GM18861 (cell line): Measurements from ENCODE around the gene PRKCD.
"Not testable (repeated sequence)": the region's sequence is repeated elsewhere in the genome, so short reads cannot be mapped to it uniquely, and the experiment has no call there.

Source experiments
- ATAC-seq: cut with Tn5 transposase; IDR thresholded peaks from one replicate; pipeline ENCODE4 v1.9.1; 2021; ENCODE audit not compliant: unreplicated experiment

PRKCD gene

DNA sequence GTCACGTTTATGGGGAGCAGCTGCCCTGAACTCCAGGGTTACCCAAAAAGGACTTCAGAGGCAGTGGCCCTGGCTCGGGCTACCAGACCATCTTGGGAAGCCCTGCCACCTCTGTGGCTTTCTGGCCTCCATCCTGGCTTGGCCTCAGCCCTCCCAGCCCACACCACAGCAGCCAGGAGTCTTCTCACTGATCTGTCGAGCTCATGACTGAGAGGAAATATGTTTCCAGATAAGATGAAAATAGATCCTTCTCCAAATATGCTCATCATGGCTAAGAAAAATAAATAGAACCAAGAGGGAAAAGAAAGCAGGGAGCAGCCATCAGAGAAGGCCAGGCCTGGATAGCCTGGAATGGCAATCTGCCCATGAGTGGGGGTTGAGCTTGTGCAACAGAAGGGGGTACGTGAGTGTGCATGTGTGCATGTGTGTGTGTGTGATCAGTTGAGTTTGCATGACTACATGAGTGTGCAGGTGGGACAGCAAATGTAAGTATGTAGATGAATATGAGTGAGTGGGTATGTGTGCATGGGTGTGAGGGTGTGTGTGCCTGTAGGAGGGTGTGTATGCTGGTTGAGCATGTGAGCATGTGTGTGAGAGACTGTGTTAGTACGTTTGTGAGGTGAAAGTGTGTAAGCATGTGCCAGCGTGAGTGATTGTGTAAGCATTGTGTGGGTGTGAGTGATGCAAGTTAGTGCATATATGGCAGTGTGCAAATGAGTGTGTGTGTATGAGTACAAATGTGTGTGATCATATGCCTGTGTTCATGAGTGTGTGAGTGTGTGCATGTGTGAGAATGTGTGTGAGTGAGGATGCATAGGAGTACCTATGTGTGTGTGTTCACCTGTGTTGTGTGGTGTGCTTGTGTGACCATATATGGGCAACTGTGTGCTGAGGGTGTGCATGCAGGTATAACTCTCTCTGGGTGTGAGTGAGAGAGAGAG lies 20.8 kb upstream of the PRKCD start:
- ATAC-seq = no peak

DNA sequence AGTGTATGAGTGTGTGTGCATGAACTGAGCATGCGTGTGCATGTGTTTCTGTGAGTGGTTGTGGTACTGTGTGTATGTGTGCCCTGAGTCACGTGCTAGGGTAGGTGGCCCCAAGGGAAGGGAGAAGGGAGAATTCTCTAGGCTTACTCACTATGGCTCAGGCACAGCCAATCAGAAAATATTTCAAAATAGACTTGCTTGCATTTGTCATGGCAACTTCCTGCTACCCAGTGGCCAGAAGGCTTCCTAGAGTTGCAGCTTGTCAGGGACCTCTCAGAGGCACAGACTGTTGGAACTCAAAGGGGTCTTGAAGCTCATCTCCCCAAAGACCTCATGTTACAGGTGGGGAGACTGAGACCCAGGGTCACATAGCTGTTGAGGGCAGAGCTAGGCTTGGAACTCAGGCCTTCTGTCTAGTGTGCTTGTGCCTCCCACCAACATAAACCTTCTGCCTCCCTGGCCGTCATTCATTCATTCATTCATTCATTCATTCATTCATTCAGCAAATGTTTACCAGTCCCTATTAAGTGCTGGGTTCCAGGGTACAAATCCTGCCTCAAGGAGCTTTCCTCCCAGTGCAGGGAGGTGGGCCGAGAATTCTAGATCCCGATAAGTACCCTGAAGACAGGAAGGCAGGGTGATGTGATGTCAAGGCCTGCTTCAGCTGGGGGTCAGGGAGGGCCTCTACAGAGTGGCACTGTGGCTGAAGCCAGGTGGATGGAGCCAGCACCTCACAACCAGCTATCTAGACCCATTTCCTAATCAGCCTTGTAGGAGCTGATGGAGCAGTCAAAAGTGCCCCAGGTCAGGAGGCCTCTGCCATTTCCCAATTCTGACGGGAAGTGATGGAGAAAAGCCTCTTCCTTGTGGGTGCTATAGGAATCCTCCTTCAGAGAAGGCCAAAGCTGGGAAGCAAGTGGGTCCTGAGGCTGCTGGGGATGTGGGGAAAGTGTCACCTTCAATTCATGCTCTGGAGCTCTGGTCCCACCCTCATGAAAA lies 19.9 kb upstream of the PRKCD start:
- no peak for ATAC-seq

DNA sequence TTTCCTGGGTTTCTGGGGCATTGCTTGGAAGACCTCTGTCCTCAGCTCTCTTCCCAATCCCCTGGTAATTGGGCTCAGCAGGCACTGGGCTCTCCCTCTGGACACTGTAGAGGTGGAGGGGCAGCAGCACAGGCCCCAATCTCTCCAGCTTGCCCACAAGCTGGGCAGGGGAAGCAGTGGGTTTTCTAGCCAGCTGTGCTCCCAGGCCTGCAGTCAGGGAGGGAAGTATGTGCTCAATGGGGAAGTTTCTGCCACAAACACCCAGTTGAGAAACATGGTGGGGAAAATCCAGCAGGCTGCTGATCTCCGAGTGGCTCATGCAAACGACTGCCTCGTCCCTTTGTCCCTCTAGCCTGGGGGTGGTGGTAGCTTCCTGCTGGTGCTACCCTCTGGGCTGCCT lies 18.0 kb upstream of the PRKCD start:
- ATAC-seq = no peak

DNA sequence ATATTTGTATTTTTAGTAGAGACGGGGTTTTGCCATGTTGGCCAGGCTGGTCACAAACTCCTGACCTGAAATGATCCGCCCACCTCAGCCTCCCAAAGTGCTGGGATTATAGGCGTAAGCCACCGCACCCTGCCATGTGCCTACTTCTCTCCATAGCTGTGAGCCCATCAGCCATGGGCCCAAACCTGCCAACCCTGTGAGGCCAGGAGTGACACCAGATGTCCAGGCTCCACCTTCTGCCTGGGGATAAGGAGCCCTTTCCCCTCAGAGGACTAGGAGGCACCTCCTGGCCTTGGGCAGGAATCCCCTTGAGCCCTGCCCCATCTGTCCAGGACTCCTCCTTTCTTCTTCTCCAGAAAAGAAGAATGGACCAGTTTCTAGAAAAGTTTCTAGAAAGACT lies 16.6 kb upstream of the PRKCD start:
- ATAC-seq = no peak

DNA sequence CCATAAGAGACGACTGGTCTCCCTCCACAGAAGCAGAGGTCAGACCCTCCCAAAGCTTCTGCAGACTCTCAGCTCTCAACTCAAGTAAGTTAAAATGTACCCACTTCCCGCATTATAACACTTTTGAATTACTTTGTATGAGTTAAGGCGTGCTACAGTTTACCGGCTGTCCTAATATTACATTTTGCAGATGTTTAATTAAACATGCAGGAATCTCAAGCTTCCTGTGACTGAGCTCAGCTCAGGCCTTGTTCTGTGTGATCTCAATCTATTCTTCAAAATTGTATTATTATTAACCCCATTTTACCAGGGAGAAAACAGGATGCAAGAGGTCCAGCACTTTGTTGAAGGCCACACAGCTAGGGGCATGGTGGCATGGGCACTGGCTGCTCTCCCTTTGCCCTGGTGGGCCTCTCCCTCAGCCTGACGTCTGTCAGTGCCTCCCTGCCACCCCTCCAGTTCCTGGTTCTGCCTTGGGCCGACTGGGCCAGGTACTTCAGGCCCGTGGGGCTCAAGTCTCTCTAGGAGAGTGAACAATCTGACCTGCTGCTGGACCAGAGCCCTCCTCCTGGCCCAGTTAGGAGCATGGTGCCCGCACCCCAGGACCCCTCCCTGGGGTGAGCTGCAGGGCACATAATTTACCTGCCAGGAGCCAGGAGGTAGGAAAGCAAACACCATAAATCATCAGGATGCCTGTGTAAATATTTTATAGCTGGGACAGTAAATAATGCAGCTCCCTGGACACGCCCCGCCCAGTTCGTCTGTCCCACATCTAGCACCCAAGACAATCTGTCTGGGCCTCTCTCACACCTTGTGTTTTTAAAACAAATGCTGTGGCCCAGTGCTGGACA lies 15.9 kb upstream of the PRKCD start:
- no peak for ATAC-seq

DNA sequence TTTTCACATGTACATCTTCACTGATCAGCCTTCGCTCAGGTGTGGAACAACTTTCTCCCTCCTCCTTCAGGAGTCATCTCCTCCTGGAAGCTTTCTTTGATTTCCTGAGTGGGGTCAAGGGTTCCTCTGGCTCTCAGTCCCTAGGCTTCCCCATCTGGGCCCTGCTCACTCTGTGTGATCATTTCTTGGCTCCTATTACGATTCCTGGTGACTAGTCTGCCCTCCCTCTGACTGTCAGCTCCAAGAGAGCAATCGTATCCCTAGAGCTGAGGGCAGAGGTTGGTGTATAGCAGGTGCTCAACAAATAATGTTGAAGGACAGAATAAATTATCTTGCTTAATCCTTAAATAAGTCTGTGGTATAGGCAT lies 15.3 kb upstream of the PRKCD start:
- ATAC-seq = no peak

DNA sequence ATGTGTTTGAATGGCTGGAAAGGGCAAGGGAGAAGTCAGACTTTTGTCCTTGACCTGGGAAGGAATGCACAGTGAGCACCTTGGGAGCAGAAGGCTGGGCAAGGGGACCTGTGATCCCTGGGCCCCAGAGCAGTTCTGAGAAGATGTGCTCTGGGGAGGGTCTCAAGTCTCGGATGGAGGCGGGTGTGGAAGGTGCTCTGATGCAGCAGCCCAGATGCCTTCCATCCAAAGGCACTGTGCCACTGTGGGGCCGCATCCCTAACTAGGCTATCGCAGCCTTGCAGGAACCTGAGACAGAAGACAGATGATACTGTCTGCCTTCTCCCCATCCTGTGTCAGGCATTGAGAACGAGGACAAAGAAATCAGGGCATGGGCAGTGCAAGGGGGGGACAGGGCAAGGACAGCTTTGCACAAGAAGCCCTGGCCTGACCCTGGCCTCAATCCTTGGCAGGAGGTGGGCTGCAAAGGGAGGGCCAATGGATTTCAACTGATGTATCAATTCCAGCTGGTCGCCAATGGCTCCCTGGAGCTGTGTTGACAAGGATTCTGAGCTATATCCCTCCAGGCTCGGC lies 14.6 kb upstream of the PRKCD start:
- ATAC-seq = no peak

DNA sequence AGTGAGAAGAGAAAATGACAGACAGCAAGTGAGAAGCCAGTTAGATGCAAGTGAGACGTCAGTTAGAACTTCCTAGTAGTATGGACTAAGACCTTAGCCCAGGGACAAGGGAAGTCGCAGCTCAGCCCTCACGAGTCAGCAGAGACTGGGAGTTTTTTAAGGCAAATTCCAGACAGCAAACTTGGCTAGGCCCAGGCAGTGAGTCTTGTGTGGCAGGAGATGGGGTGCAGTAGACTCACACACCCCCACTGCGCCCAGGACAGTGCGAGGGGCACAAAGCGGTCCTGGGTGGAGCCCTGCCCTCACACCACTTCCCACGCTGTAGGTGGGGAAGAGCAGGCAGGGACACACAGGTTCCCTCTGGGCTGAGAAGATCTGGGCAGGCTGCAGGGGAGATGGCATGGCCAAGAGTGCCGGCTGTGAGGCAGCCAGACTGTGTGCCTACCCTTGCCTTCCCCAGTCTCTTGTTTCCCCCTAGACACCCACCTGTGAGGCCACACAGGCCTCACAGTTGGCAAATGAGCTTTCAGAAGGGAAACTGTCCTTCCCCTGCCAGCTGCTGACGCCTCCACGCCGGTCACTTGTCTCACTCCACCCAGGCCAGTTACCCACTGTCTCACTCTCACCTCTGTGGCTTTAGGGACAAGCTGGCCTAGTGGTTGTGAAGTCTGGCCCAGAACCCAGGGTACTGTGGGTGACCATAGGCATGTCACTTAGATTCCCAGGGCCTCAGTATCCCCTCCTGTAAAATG lies 13.7 kb upstream of the PRKCD start:
- no peak for ATAC-seq

DNA sequence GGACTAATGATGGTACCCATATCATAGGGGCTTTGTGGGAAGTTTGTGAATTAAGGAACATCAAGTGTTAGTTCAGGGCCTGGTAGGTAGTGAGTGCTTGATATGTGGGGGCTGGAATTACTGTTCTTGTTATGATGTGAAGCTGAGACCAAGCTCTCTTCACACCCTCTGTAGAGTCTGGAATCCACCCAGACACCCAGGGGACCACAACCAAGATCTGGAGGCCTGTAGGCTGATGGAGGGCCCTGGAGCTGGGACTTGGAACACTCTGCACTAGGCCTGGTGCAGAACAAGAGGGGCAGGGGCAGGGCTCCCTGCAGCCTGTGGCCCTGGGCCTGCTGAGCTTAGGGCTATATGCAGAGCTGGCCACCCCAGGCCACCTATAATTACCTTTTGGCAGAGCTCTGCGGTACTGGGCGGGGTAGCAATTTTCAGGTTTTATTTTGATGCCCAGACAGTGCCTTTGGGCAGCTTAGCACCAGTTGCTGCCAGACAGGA lies 13.1 kb upstream of the PRKCD start:
- ATAC-seq = no peak

DNA sequence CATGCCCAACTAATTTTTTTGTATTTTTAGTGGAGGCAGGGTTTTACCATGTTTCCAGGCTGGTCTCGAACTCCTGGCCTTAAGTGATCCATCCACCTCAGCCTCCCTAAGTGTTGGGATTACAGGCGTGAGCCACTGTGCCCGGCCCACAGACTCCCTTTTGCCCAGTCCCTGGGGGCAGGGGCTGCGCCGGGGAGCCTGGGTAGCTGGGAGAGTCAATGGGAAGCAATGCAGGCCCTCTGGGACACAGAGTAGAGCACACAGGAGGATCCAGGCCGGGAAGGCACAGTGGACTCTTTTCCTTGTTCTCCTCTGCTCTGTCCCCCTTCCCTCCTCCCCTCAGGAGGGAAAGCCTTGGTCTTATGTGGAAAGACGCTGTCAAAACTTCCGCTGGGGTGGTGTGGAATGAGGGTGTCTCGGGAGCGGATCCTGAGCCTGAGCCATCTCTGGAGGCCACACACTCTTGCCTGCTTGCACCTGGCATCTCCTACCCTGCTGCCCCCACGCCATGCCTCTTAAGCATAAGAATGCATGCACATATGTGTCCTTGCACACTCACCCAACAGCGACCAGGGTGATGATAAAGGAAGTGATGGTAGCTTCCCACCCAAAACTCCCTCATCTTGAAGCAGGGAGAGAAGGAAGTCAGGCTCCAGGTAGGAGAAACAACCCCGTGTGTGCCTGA lies 11.9 kb upstream of the PRKCD start:
- no peak for ATAC-seq

DNA sequence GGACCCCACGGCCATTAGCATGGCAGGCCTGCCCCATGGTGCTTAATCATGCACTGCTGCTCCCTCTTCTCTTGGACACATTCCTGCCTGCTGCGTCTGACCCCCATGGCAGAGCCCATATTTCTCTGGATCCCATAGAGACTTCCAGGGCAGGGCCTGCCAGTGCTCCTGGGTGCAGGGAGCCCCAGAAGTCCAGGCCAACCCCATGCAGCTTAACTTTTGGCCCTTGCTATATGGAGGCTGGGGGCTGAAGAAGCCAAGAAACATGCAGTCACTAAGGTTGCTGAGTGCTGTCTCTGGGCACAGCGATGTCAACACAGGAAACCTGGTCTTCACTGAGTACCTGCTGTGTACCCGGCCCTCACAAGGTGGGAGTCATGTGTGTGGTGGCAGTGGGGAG lies 11.3 kb upstream of the PRKCD start:
- no peak for ATAC-seq

DNA sequence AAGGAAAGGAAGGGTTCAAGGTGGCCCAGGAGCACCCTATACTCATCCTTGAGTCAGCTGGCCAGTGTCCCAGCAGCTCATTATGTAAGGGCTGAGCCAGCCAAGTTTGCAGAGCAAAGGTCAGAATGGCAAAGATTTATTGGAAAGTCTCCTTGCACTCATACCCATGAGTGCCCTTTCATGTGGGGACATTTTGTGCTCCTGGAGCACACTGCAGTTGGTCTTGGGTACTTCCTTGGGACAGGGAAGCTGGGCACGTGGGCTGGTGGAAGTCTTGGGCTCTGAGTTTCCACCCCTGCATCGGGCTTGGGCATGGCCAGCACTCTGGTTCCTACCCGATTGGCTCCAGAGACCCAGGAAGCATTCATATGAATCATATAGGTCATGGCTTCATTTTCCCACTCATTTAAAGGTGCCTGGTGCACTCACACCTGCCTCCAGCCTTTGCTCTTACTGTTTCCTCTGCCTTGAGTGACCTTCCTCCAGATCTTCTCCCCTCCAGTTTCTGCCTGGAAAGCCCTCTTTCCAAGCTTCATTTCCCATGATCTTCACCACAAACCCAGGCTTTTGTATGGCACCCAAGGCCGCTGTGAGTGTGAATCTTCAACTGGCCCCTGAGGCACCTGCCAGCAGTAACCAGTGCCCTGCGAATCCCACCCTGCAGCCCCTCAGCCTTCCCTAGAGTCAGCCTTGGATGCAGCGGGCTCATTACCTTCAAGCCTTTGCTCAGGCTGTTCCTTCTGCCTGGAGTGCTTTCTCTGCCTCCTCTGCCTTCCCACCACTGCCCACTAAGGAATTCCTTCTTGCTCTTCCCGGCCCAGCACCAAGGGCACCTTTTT lies 10.5 kb upstream of the PRKCD start:
- ATAC-seq = no peak

DNA sequence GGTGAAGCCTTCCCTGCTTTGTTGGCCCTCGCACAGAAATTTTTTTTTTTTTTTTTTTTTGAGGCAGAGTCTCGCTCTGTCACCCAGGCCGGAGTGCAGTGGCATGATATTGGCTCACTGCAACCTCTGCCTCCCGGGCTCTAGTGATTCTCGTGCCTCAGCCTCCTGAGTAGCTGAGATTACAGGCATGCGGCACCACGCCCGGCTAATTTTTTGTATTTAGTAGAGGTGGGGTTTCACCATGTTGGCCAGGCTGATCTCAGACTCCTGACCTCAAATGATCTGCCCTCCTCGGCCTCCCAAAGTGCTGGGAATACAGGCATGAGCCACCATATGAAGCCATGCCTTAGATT lies 9.9 kb upstream of the PRKCD start:
- not testable (repeated sequence) for ATAC-seq

DNA sequence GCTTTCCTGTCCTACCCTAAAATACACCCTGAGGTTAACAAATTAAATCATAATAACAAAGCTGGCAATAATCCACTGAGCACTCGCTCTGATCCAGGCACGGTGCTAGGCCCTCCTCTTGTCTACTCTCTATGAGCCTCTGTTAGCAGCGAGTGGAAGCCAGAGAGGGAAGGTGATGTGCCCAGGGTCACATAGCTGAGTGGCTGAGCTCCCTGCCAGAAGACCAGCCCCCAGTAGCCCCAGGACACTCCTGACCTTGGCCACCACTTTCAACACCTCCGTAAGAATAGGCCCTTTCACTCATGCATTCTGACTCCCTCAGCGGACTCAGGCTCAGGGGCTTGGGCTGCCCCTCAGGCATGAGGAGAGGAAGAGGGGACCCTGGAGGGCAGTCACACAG lies 9.5 kb upstream of the PRKCD start:
- ATAC-seq = no peak

DNA sequence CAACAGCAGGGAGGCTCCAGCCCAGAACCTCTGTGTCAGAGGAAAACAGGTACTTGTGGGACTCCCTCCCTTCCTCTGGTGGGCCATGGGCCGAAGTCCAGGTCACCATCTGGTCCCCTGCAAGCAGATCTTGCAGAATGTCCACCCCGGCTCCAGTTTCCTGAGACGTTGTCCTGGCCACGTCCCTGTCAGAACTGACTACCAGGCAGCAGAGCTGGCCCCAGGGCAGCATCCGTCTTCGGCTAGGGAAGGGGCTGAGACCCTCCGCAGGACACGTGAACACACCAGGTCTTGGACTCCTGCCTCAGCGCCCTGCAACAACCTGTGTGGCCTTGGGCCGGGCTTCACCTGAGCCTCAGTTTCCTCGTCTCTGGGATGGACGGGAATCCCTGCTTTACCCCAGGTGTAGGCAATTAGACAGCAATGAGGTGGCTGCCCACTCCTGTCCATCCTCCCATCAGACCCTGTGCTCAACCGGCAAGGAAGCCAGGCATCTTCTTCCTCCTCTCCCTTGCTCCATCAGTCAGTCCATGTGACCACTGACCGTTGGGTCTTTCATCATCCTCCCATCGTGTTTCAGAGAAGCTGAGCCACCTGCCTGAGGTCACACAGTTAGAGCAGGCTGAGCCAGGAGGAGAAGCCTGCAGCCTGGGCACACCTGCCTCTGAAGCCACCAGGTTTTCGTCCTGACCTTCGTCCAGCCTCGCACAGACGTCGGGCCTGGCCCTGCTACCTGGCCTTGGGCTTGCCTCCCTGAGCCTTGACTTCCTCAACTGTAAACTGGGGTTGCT lies 8.9 kb upstream of the PRKCD start:
- ATAC-seq = no peak

DNA sequence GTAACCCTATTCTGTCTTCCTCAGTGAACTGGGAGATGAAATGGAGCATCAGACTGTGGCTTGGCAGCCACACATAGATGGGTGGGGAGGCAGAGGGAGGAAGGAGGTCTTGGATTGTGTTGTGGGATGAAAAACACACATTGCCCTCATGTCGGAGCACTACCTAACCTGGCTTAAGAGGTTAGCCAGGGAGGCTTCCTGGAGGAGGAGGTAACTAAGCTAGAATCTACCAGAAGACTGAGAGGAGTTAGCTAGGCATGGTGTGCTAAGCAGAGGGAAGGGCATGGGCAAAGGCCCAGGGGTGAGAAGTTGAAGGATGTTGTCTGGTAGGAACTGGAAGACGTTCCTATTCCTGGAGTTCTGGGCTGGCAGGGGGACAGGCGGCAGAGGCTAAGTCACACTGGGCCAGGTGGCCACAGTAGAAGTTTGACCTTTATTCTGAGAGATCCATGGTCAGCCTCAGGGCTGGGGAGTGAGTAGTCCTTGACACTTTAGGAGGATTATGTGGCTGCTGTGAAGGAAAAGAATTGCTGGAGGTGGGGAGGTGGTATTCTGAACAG lies 7.7 kb upstream of the PRKCD start:
- ATAC-seq = no peak

DNA sequence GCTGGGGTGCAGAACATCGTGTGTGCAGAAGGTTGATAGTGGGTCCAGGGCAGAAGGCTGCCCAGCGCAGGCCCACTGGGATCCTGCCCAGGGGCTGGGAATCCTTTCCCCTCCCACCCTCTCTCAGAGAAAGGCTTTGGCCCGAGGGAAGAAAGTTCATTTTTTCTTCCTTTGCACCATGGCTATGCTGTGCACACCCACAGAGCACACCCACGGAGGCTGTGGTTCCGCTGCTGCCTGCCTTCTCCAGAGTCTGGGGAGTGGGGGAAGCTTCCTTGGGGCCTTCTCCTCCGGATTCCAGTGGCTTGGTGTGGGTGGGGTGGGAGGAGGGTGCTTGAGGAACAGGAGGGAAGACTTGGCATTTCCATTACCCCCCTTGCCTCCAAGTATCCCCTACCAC lies 7.0 kb upstream of the PRKCD start:
- no peak for ATAC-seq
